Measurements from ENCODE around the gene RFLNA.

RFLNA gene

GRCh38 chr12:124323771-124324530 lies 29.1 kb downstream of the RFLNA start:
- Histone ChIP-seq H3K36me3 (peaks cover 36 to 56% (median 47%) of the 10 kb centered on the region in 11 experiments), H4K20me1 (peaks cover 0 to 35% (median 0%) of the 10 kb centered on the region in 11 experiments; a peak in 8 of 22 replicates), H3K4me2 (no peak overlapping the region), H3K9me3 (replicated peaks in 1 of 11) (peaks cover 24 to 42% (median 37%) of the 10 kb centered on the region in 11 experiments), H3K4me1 (peaks cover 0 to 14% (median 0%) of the 10 kb centered on the region in 10 experiments; a peak in 4 of 20 replicates), H3K4me3 (peak overlapping the region in 8 of 10 experiments; percentile 3 to 46 (median 22); a peak in 8 of 20 replicates), H3K27me3 (no peaks in the 10 kb centered on the region), H3K9ac (no peak overlapping the region), H3K27ac (no peak overlapping the region)
- TF ChIP-seq Cebpa-rat (IDR thresholded peaks at IDR 0.05): no peak

GRCh38 chr12:124324803-124325705 lies 30.2 kb downstream of the RFLNA start:
- Histone ChIP-seq H3K27me3 (no peaks in the 10 kb centered on the region), H3K9ac (no peak overlapping the region), H3K36me3 (peaks cover 39 to 67% (median 57%) of the 10 kb centered on the region in 11 experiments), H3K27ac (no peak overlapping the region), H3K9me3 (replicated peaks in 1 of 11) (peaks cover 24 to 42% (median 37%) of the 10 kb centered on the region in 11 experiments), H3K4me2 (no peak overlapping the region), H4K20me1 (peaks cover 0 to 46% (median 0%) of the 10 kb centered on the region in 11 experiments; a peak in 8 of 22 replicates), H3K4me1 (peaks cover 0 to 20% (median 0%) of the 10 kb centered on the region in 10 experiments; a peak in 4 of 20 replicates), H3K4me3 (peak overlapping the region in 3 of 10 experiments; percentile 3 to 36 (median 33); a peak in 1 of 20 replicates)
- TF ChIP-seq Cebpa-rat (IDR thresholded peaks at IDR 0.05): no peak

GRCh38 chr12:124326104-124326503 lies 31.2 kb downstream of the RFLNA start:
- Histone ChIP-seq H3K4me2 (no peak overlapping the region), H4K20me1 (peaks cover 0 to 57% (median 2%) of the 10 kb centered on the region in 11 experiments; a peak in 10 of 22 replicates), H3K4me3 (peak overlapping the region in 1 of 10 experiments; percentile 8; a peak in 1 of 20 replicates), H3K4me1 (peaks cover 0 to 21% (median under 1%) of the 10 kb centered on the region in 10 experiments; a peak in 6 of 20 replicates), H3K27ac (no peak overlapping the region), H3K9me3 (replicated peaks in 1 of 11) (peaks cover 24 to 42% (median 37%) of the 10 kb centered on the region in 11 experiments), H3K27me3 (no peaks in the 10 kb centered on the region), H3K9ac (no peak overlapping the region), H3K36me3 (peaks cover 44 to 78% (median 67%) of the 10 kb centered on the region in 11 experiments)
- TF ChIP-seq Cebpa-rat (IDR thresholded peaks at IDR 0.05): no peak

GRCh38 chr12:124326871-124327270 lies 32.0 kb downstream of the RFLNA start:
- H3K27ac ChIP-seq: no peak overlapping the region
- H3K27me3 ChIP-seq: no peaks in the 10 kb centered on the region
- H4K20me1 ChIP-seq: peaks cover 0 to 57% (median 3%) of the 10 kb centered on the region in 11 experiments; a peak in 10 of 22 replicates
- peaks cover 0 to 16% (median 5%) of the 10 kb centered on the region in 10 experiments; a peak in 4 of 20 replicates for H3K4me1 ChIP-seq
- no peak for TF ChIP-seq Cebpa-rat (IDR thresholded peaks at IDR 0.05)
- no peak overlapping the region for H3K4me2 ChIP-seq
- H3K9me3 ChIP-seq (replicated peaks in 1 of 11): peaks cover 24 to 42% (median 37%) of the 10 kb centered on the region in 11 experiments
- H3K9ac ChIP-seq: no peak overlapping the region
- no peak overlapping the region for H3K4me3 ChIP-seq
- H3K36me3 ChIP-seq: peaks cover 51 to 85% (median 75%) of the 10 kb centered on the region in 11 experiments

- Histone ChIP-seq H3K27ac (no peak overlapping the region), H3K27me3 (no peaks in the 10 kb centered on the region), H3K9ac (no peak overlapping the region), H3K4me1 (peaks cover 0 to 16% (median 6%) of the 10 kb centered on the region in 10 experiments; a peak in 4 of 20 replicates), H3K9me3 (replicated peaks in 1 of 11) (peaks cover 24 to 42% (median 37%) of the 10 kb centered on the region in 11 experiments), H4K20me1 (peaks cover 0 to 57% (median 8%) of the 10 kb centered on the region in 11 experiments; a peak in 10 of 22 replicates), H3K4me3 (no peak overlapping the region), H3K4me2 (no peak overlapping the region), H3K36me3 (peaks cover 58 to 92% (median 81%) of the 10 kb centered on the region in 11 experiments)
- no peak for TF ChIP-seq Cebpa-rat (IDR thresholded peaks at IDR 0.05)
Measured at GRCh38 chr12:124327362-124328043, 32.6 kb downstream of the RFLNA start.

GRCh38 chr12:124328116-124328515 lies 33.2 kb downstream of the RFLNA start:
- Histone ChIP-seq H3K9me3 (replicated peaks in 1 of 11) (peaks cover 19 to 38% (median 34%) of the 10 kb centered on the region in 11 experiments), H3K36me3 (peaks cover 64 to 98% (median 87%) of the 10 kb centered on the region in 11 experiments), H4K20me1 (peaks cover 0 to 63% (median 8%) of the 10 kb centered on the region in 11 experiments; a peak in 10 of 22 replicates), H3K27me3 (no peaks in the 10 kb centered on the region), H3K27ac (no peak overlapping the region), H3K9ac (no peak overlapping the region), H3K4me2 (no peak overlapping the region; a peak in 1 of 22 replicates), H3K4me3 (no peak overlapping the region), H3K4me1 (peaks cover 0 to 16% (median 6%) of the 10 kb centered on the region in 10 experiments; a peak in 4 of 20 replicates)
- TF ChIP-seq Cebpa-rat (IDR thresholded peaks at IDR 0.05): no peak

- H3K4me3 ChIP-seq: no peak overlapping the region
- no peaks in the 10 kb centered on the region for H3K27me3 ChIP-seq
- peaks cover 0 to 16% (median 6%) of the 10 kb centered on the region in 10 experiments; a peak in 4 of 20 replicates for H3K4me1 ChIP-seq
- H3K4me2 ChIP-seq: no peak overlapping the region; a peak in 1 of 22 replicates
- TF ChIP-seq Cebpa-rat (IDR thresholded peaks at IDR 0.05): no peak
- no peak overlapping the region for H3K27ac ChIP-seq
- no peak overlapping the region for H3K9ac ChIP-seq
- peaks cover 61 to 96% (median 84%) of the 10 kb centered on the region in 11 experiments for H3K36me3 ChIP-seq
- peaks cover 0 to 64% (median 8%) of the 10 kb centered on the region in 11 experiments; a peak in 10 of 22 replicates for H4K20me1 ChIP-seq
- peaks cover 15 to 33% (median 29%) of the 10 kb centered on the region in 11 experiments for H3K9me3 ChIP-seq (replicated peaks in 1 of 11)
Measured at GRCh38 chr12:124328636-124329035, 33.7 kb downstream of the RFLNA start.
